Neuronal stem cell (in vitro differentiated cells): Measurements from ENCODE around the gene NFATC2.
A peak's percentile ranks its signal among the peaks of the same experiment; 100 is the strongest.

ENCODE experiments used
- DNase-seq: peaks from one replicate; pipeline ENCODE4 v3.0.0-alpha.2; 2013; ENCODE audit warnings: low spot score
- H2AFZ ChIP-seq: one replicate; pipeline ENCODE4 v1.6.1; 2013; ENCODE audit warnings: mild to moderate bottlenecking, low read length, inconsistent platforms
- H2AK5ac ChIP-seq: 2 replicates; pipeline ENCODE4 v1.6.1; 2013; ENCODE audit warnings: low read depth, mild to moderate bottlenecking, inconsistent platforms, low read length, moderate library complexity, mixed read lengths
- H2BK120ac ChIP-seq: 2 replicates; pipeline ENCODE4 v1.6.1; 2013; ENCODE audit warnings: low read depth, mild to moderate bottlenecking, inconsistent platforms, low read length, moderate library complexity, mixed read lengths
- H2BK12ac ChIP-seq: one replicate; pipeline ENCODE4 v1.6.1; 2013; ENCODE audit warnings: low read length, inconsistent platforms
- H2BK15ac ChIP-seq: 2 replicates; pipeline ENCODE4 v1.6.1; 2013; ENCODE audit warnings: mild to moderate bottlenecking, low read length, inconsistent platforms, mixed read lengths
- H2BK5ac ChIP-seq: one replicate; pipeline ENCODE4 v1.6.1; 2013; ENCODE audit warnings: inconsistent platforms, mild to moderate bottlenecking, low read length, moderate library complexity
- H3K14ac ChIP-seq: one replicate; pipeline ENCODE4 v1.6.1; 2013; ENCODE audit warnings: low read length, inconsistent platforms
- H3K18ac ChIP-seq: 2 replicates; pipeline ENCODE4 v1.6.1; 2013; ENCODE audit warnings: low read length, inconsistent platforms
- H3K23ac ChIP-seq: 2 replicates; pipeline ENCODE4 v1.6.1; 2013; ENCODE audit warnings: low read depth, mild to moderate bottlenecking, mixed read lengths, low read length, inconsistent platforms; ENCODE audit not compliant: poor library complexity
- H3K27ac ChIP-seq: replicated peaks from 3 replicates; pipeline ENCODE4 v1.5.1; 2013; ENCODE audit warnings: low read length, inconsistent platforms
- H3K27me3 ChIP-seq, 3 experiments: 2 replicates each; pipeline ENCODE4 v1.6.1; 2013; ENCODE audit warnings: low read length in 3 of 3, mild to moderate bottlenecking in 2 of 3, inconsistent platforms in 1 of 3, low read depth in 1 of 3, mixed read lengths in 1 of 3, moderate library complexity in 1 of 3; ENCODE audit not compliant: control insufficient read depth in 3 of 3, insufficient read depth in 3 of 3
- H3K36me3 ChIP-seq, 2 donors: replicated peaks in 1 of 2; 2 replicates each; pipeline ENCODE4 v1.6.1; 2013; ENCODE audit warnings: low read length in 2 of 2; ENCODE audit not compliant: control insufficient read depth in 2 of 2, insufficient read depth in 2 of 2
- H3K4ac ChIP-seq: 2 replicates; pipeline ENCODE4 v1.6.1; 2013; ENCODE audit warnings: inconsistent platforms, mild to moderate bottlenecking, low read length, moderate library complexity
- H3K4me1 ChIP-seq, 2 donors: 1 replicate in 1 of 2; 2 replicates in 1 of 2; pipeline ENCODE4 v1.6.1; 2013; ENCODE audit warnings: low read length in 2 of 2, low read depth in 1 of 2; ENCODE audit not compliant: control insufficient read depth in 2 of 2, insufficient read depth in 1 of 2
- H3K4me2 ChIP-seq: one replicate; pipeline ENCODE4 v1.6.1; 2013; ENCODE audit warnings: mild to moderate bottlenecking, low read length, inconsistent platforms; ENCODE audit not compliant: insufficient read depth, poor library complexity, severe bottlenecking
- H3K4me3 ChIP-seq, 2 donors: 2 replicates each; pipeline ENCODE4 v1.5.1; 2013; ENCODE audit warnings: low read length in 2 of 2, mild to moderate bottlenecking in 2 of 2, inconsistent platforms in 1 of 2, moderate library complexity in 1 of 2
- H3K79me1 ChIP-seq: one replicate; pipeline ENCODE4 v1.6.1; 2013; ENCODE audit warnings: low read depth, mild to moderate bottlenecking, inconsistent platforms, low read length, moderate library complexity
- H3K9ac ChIP-seq: one replicate; pipeline ENCODE4 v1.6.1; 2013; ENCODE audit warnings: mild to moderate bottlenecking, low read depth, low read length, inconsistent platforms; ENCODE audit not compliant: poor library complexity
- H3K9me3 ChIP-seq, 2 donors: replicated peaks in 1 of 2; 2 replicates each; pipeline versions ENCODE3 to v1.6.1; 2013; ENCODE audit warnings: low read length in 2 of 2, mild to moderate bottlenecking in 2 of 2, inconsistent platforms in 1 of 2, low read depth in 1 of 2, mixed read lengths in 1 of 2, moderate library complexity in 1 of 2; ENCODE audit not compliant: control insufficient read depth in 2 of 2, insufficient read depth in 1 of 2
- H4K8ac ChIP-seq: one replicate; pipeline ENCODE4 v1.6.1; 2013; ENCODE audit warnings: low read depth, mild to moderate bottlenecking, inconsistent platforms, low read length, moderate library complexity
- H4K91ac ChIP-seq: one replicate; pipeline ENCODE4 v1.6.1; 2013; ENCODE audit warnings: low read length, low read depth, mild to moderate bottlenecking, inconsistent platforms; ENCODE audit not compliant: poor library complexity
- WGBS, 2 donors: extraction: QIAGEN DNeasy Blood & Tissue Kit; methylation state at CpG; one replicate each; pipeline ENCODE4 v1.1.7; 2013; ENCODE audit warnings: missing lambda C conversion rate in 2 of 2, mixed read lengths in 1 of 2; ENCODE audit not compliant: insufficient read length in 2 of 2, insufficient replicate concordance in 1 of 2; ENCODE audit errors: extremely low coverage in 2 of 2; 5-methylcytosine and 5-hydroxymethylcytosine counted together

The NFATC2 gene

GRCh38 chr20:51382986-51383821, 159.3 kb downstream of the NFATC2 start:
- H2AFZ ChIP-seq, result no peak overlapping the region
- H2AK5ac ChIP-seq, result no peak overlapping the region
- H3K9me3 ChIP-seq, result no peaks in the 10 kb centered on the region
- H3K36me3 ChIP-seq, result no peaks in the 10 kb centered on the region
- H3K4me3 ChIP-seq, result no peak overlapping the region
- H3K18ac ChIP-seq, result peak overlapping the region; percentile 6
- no peak overlapping the region for H3K9ac ChIP-seq
- no peak overlapping the region for H3K27ac ChIP-seq
- no peak overlapping the region for H2BK120ac ChIP-seq
- H3K14ac ChIP-seq, result no peak overlapping the region
- H2BK15ac ChIP-seq, result no peak overlapping the region
- H2BK12ac ChIP-seq, result no peak overlapping the region
- peaks cover 2 to 12% of the 10 kb centered on the region in 2 donors for H3K4me1 ChIP-seq
- WGBS, 2 donors, result no CpG with 5 or more reads among the region's 23 CpGs
- no peak overlapping the region for H4K91ac ChIP-seq
- no peak overlapping the region for H2BK5ac ChIP-seq
- no peaks in the 10 kb centered on the region for H3K79me1 ChIP-seq
- H3K23ac ChIP-seq, result no peak overlapping the region
- H3K4me2 ChIP-seq, result no peak overlapping the region
- H4K8ac ChIP-seq, result no peak overlapping the region
- no peak overlapping the region for H3K4ac ChIP-seq
- H3K27me3 ChIP-seq, result no peaks in the 10 kb centered on the region
- no peak for DNase-seq

GRCh38 chr20:51382111-51382985, 160.2 kb downstream of the NFATC2 start:
- Histone ChIP-seq H3K79me1 (no peaks in the 10 kb centered on the region), H2BK15ac (no peak overlapping the region), H3K14ac (no peak overlapping the region), H3K4me3 (no peak overlapping the region), H2BK12ac (no peak overlapping the region), H3K27me3 (no peaks in the 10 kb centered on the region), H3K27ac (no peak overlapping the region), H3K23ac (no peak overlapping the region), H3K9me3 (no peaks in the 10 kb centered on the region), H2AFZ (no peak overlapping the region), H3K18ac (peak overlapping the region; percentile 56), H2BK120ac (no peak overlapping the region), H3K4ac (no peak overlapping the region), H3K4me1 (peaks cover 2 to 10% of the 10 kb centered on the region in 2 donors), H3K9ac (no peak overlapping the region), H2AK5ac (no peak overlapping the region), H3K4me2 (no peak overlapping the region), H2BK5ac (no peak overlapping the region), H4K8ac (no peak overlapping the region), H4K91ac (no peak overlapping the region), H3K36me3 (no peaks in the 10 kb centered on the region)
- no peak for DNase-seq
- no CpG with 5 or more reads among the region's 17 CpGs for WGBS, 2 donors

- H3K27ac ChIP-seq, result no peak overlapping the region
- WGBS, 2 donors, result no CpG with 5 or more reads among the region's 12 CpGs
- H2BK120ac ChIP-seq, result no peak overlapping the region
- H3K18ac ChIP-seq, result no peak overlapping the region
- no peaks in the 10 kb centered on the region for H3K36me3 ChIP-seq
- no peak overlapping the region for H2BK12ac ChIP-seq
- no peak overlapping the region for H3K4ac ChIP-seq
- H2AFZ ChIP-seq, result no peak overlapping the region
- H3K14ac ChIP-seq, result no peak overlapping the region
- H3K79me1 ChIP-seq, result no peaks in the 10 kb centered on the region
- H2BK5ac ChIP-seq, result no peak overlapping the region
- no peak overlapping the region for H3K9ac ChIP-seq
- no peak overlapping the region for H4K8ac ChIP-seq
- no peak overlapping the region for H2BK15ac ChIP-seq
- H2AK5ac ChIP-seq, result no peak overlapping the region
- peaks cover 2 to 5% of the 10 kb centered on the region in 2 donors for H3K4me1 ChIP-seq
- no peak for DNase-seq
- H4K91ac ChIP-seq, result no peak overlapping the region
- H3K4me3 ChIP-seq, result no peak overlapping the region
- H3K9me3 ChIP-seq, result no peaks in the 10 kb centered on the region
- H3K4me2 ChIP-seq, result no peak overlapping the region
- H3K27me3 ChIP-seq, result no peaks in the 10 kb centered on the region
- no peak overlapping the region for H3K23ac ChIP-seq
Measured at GRCh38 chr20:51381557-51381956, 161.0 kb downstream of the NFATC2 start.
